ENCODE measurements around the gene SLC8A2.

- TF ChIP-seq CTCF (IDR thresholded peaks at IDR 0.05; ENCODE audit: low read depth, low read length, poor library complexity, severe bottlenecking) = no peak
- no peak for TF ChIP-seq EZH2phosphoT487 (IDR thresholded peaks at IDR 0.05; ENCODE audit: borderline replicate concordance, low read length)
Measured at GRCh38 chr19:47498561-47498960, 26.9 kb upstream of the SLC8A2 start.
